ENCODE data around the gene LYZL4. TPM values are rescaled to one million over a fixed set of nuclear protein-coding genes. Genes with fewer than 3 reads are reported as not detected.

The LYZL4 gene
- total and polyA plus RNA-seq, 8 donors, result not detected

GRCh38 chr3:42451116-42451515 lies 40.7 kb upstream of the LYZL4 start:
- H3K4me1 ChIP-seq, result peaks cover 0 to 5% of the 10 kb centered on the region in 2 donors
- no peaks in the 10 kb centered on the region for H3K9me3 ChIP-seq
- no peak for TF ChIP-seq CTCF (IDR thresholded peaks at IDR 0.05)
- intact Hi-C loops (cut with DNase I), result no loop called here
- DNase-seq (no peak), ATAC-seq (no peak)
- H3K27me3 ChIP-seq, result no peaks in the 10 kb centered on the region
- H3K36me3 ChIP-seq, result no peaks in the 10 kb centered on the region
- H3K27ac ChIP-seq, result peak overlapping the region in 1 of 2 donors; percentile 55
- no peak overlapping the region for H3K4me3 ChIP-seq

GRCh38 chr3:42450567-42450966 lies 40.2 kb upstream of the LYZL4 start:
- H3K27me3 ChIP-seq, result no peaks in the 10 kb centered on the region
- no peak for ATAC-seq

GRCh38 chr3:42447481-42447880 lies 37.1 kb upstream of the LYZL4 start:
- no peak for DNase-seq
- Histone ChIP-seq H3K9me3 (no peaks in the 10 kb centered on the region), H3K4me3 (no peak overlapping the region), H3K27ac (no peak overlapping the region), H3K36me3 (no peaks in the 10 kb centered on the region), H3K4me1 (peaks cover 0 to 5% of the 10 kb centered on the region in 2 donors), H3K27me3 (no peaks in the 10 kb centered on the region)
- no peak for ATAC-seq
- intact Hi-C loops (cut with DNase I), result loop anchor here in 1 of 2 donors (10.0 kb wide), 1 partner anchor 553 kb away; no protein-coding TSS in a partner anchor
- TF ChIP-seq CTCF (IDR thresholded peaks at IDR 0.05), result no peak

More at GRCh38 chr3:42450567-42450966, 40.2 kb upstream of the LYZL4 start:
- Histone ChIP-seq H3K36me3 (no peaks in the 10 kb centered on the region), H3K4me3 (no peak overlapping the region), H3K27ac (no peak overlapping the region), H3K9me3 (no peaks in the 10 kb centered on the region), H3K4me1 (peaks cover 0 to 5% of the 10 kb centered on the region in 2 donors)
- TF ChIP-seq CTCF (IDR thresholded peaks at IDR 0.05), result no peak
- intact Hi-C loops (cut with DNase I), result no loop called here
- no peak for DNase-seq

- ATAC-seq, result no peak
- no peak overlapping the region for H3K27ac ChIP-seq
- H3K27me3 ChIP-seq, result no peaks in the 10 kb centered on the region
- H3K36me3 ChIP-seq, result no peaks in the 10 kb centered on the region
- no peaks in the 10 kb centered on the region for H3K4me1 ChIP-seq
- H3K4me3 ChIP-seq, result no peak overlapping the region
- no peak for DNase-seq
- no peaks in the 10 kb centered on the region for H3K9me3 ChIP-seq
- no peak for TF ChIP-seq CTCF (IDR thresholded peaks at IDR 0.05)
- intact Hi-C loops (cut with DNase I), result loop anchor here in 1 of 2 donors (10.0 kb wide), 1 partner anchor 552 kb away; no protein-coding TSS in a partner anchor
These were observed 36.0 kb upstream of the LYZL4 start for GRCh38 chr3:42446111-42447050.

GRCh38 chr3:42443819-42444436 lies 33.5 kb upstream of the LYZL4 start:
- Histone ChIP-seq H3K4me1 (no peaks in the 10 kb centered on the region), H3K36me3 (no peaks in the 10 kb centered on the region), H3K27ac (no peak overlapping the region), H3K4me3 (no peak overlapping the region), H3K9me3 (no peaks in the 10 kb centered on the region), H3K27me3 (peaks cover 0 to 6% of the 10 kb centered on the region in 2 donors)
- peak; percentile 95 to 99 for TF ChIP-seq CTCF (IDR thresholded peaks at IDR 0.05)
- intact Hi-C loops (cut with DNase I), result loop anchor here in 1 of 2 donors (5.0 to 10.0 kb wide), 2 partner anchors 197 to 549 kb away; no protein-coding TSS in a partner anchor
- ATAC-seq, result peak; percentile 99
- peak; percentile 52 to 93 (median 80) for DNase-seq

All from left lung (tissue), 10 donors.